ENCODE data around the gene ANAPC2. TPM values are rescaled to one million over a fixed set of nuclear protein-coding genes. Genes with fewer than 3 reads are reported as not detected.

Gene ANAPC2
- total RNA-seq, 3 donors from 2014 or later (not counting 1 experiment from before 2014, with no cell fraction given) = 146 to 172 (median 171) TPM

DNA sequence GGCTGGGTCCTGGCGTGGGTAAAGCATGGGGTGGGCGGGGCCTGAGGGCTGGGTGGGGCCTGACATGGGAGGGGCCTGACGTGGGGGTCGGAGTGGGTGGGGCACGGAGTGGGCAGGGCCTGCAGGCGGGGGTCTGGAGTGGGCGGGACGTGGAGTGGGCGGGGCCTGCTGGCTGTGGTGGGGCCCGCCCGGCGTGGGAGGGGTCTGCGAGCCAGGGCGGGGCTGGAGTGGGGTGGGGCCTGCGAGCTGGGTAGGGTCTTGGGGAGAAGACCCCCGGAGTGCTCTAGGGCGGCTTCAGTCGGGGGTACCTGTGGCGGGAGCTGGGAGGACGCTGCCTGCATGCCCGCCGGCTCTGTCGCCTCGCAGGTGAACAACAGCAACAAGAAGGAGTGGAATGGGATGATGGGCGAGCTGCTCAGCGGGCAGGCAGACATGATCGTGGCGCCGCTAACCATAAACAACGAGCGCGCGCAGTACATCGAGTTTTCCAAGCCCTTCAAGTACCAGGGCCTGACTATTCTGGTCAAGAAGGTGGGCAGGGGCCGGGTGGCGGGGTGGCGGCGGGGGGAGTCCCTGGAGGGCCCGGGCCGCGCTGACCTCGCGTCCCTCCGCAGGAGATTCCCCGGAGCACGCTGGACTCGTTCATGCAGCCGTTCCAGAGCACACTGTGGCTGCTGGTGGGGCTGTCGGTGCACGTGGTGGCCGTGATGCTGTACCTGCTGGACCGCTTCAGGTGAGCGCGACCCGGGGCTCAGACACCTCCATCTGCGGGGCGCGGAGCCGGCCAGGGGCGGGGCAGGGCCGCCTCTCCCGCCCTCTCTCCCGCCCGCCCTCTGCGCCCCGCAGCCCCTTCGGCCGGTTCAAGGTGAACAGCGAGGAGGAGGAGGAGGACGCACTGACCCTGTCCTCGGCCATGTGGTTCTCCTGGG, 26.5 kb downstream of the ANAPC2 start:
- Histone ChIP-seq H3K4me3 (ENCODE audit: low read length) (no peak overlapping the region), H3K4me1 (ENCODE audit: control insufficient read depth, insufficient read depth, low read length) (peaks cover 37% of the 10 kb centered on the region), H3K9me3 (ENCODE audit: control insufficient read depth, insufficient read depth, low read length) (no peaks in the 10 kb centered on the region), H3K36me3 (ENCODE audit: control insufficient read depth, insufficient read depth, low read length) (no peaks in the 10 kb centered on the region), H3K27ac (ENCODE audit: low read length) (no peak overlapping the region), H3K27me3 (ENCODE audit: control insufficient read depth, insufficient read depth, low read length) (peaks cover 64% of the 10 kb centered on the region)
- no peaks in the 10 kb centered on the region for H3K36me3 Mint-ChIP-seq
- intact Hi-C loops (cut with micrococcal nuclease) = no loop called here
- no peak overlapping the region for H3K4me3 Mint-ChIP-seq
- peaks cover 31 to 52% of the 10 kb centered on the region in 2 donors for H3K27me3 Mint-ChIP-seq (ENCODE audit: low read depth in 2 of 2)
- peaks cover 0 to 5% of the 10 kb centered on the region in 2 donors for H3K4me1 Mint-ChIP-seq
- DNase-seq (no peak), ATAC-seq (no peak)
- no peak overlapping the region for H3K27ac Mint-ChIP-seq
- TF ChIP-seq, protein P1, sequence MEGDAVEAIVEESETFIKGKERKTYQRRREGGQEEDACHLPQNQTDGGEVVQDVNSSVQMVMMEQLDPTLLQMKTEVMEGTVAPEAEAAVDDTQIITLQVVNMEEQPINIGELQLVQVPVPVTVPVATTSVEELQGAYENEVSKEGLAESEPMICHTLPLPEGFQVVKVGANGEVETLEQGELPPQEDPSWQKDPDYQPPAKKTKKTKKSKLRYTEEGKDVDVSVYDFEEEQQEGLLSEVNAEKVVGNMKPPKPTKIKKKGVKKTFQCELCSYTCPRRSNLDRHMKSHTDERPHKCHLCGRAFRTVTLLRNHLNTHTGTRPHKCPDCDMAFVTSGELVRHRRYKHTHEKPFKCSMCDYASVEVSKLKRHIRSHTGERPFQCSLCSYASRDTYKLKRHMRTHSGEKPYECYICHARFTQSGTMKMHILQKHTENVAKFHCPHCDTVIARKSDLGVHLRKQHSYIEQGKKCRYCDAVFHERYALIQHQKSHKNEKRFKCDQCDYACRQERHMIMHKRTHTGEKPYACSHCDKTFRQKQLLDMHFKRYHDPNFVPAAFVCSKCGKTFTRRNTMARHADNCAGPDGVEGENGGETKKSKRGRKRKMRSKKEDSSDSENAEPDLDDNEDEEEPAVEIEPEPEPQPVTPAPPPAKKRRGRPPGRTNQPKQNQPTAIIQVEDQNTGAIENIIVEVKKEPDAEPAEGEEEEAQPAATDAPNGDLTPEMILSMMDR (IDR thresholded peaks at IDR 0.05) = no peak
- 15% methylated on average over 69 of the region's 71 CpGs for WGBS (ENCODE audit: insufficient coverage)
- no peaks in the 10 kb centered on the region for H3K9me3 Mint-ChIP-seq

DNA sequence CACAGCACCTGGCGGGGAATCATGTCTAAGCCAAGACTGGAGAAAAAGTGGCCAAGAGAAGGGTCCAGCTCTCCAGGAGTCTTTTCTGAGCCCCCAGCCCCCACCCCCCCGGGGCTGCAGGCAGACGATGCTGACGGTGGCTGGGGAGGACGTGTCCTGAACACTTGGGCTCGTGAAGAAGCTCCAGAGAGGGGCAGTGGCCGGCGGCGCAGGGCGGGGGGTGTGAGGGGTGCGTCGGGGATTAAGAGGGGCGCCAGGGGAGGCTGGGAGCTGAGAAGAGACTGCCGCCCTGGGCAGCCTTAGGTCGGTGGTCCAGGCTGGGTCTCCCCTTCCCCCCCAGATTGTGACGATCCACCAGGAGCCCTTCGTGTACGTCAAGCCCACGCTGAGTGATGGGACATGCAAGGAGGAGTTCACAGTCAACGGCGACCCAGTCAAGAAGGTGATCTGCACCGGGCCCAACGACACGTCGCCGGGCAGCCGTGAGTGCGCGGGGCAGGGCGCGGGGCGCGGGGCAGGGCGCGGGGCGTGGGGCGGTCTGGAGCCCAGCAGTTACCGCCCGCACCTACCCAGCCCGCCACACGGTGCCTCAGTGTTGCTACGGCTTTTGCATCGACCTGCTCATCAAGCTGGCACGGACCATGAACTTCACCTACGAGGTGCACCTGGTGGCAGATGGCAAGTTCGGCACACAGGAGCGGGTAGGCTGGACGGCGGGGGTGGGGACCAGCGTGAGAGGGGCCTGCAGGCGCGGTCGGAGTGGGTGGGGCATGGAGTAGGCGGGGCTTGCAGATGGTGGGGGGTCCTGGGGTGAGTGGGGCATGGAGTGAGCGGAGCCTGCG, 27.4 kb downstream of the ANAPC2 start:
- peaks cover 0 to 5% of the 10 kb centered on the region in 2 donors for H3K4me1 Mint-ChIP-seq
- H3K36me3 Mint-ChIP-seq = no peaks in the 10 kb centered on the region
- Histone ChIP-seq H3K27ac (ENCODE audit: low read length) (no peak overlapping the region), H3K9me3 (ENCODE audit: control insufficient read depth, insufficient read depth, low read length) (no peaks in the 10 kb centered on the region), H3K36me3 (ENCODE audit: control insufficient read depth, insufficient read depth, low read length) (no peaks in the 10 kb centered on the region), H3K27me3 (ENCODE audit: control insufficient read depth, insufficient read depth, low read length) (peaks cover 55% of the 10 kb centered on the region), H3K4me1 (ENCODE audit: control insufficient read depth, insufficient read depth, low read length) (peaks cover 44% of the 10 kb centered on the region), H3K4me3 (ENCODE audit: low read length) (no peak overlapping the region)
- intact Hi-C loops (cut with micrococcal nuclease) = no loop called here
- no peak overlapping the region for H3K4me3 Mint-ChIP-seq
- no peak for DNase-seq
- H3K27me3 Mint-ChIP-seq (ENCODE audit: low read depth in 2 of 2) = peaks cover 31 to 45% of the 10 kb centered on the region in 2 donors
- TF ChIP-seq, protein P1 (IDR thresholded peaks at IDR 0.05) = no peak
- ATAC-seq = no peak
- H3K27ac Mint-ChIP-seq = no peak overlapping the region
- H3K9me3 Mint-ChIP-seq = no peaks in the 10 kb centered on the region
- WGBS (ENCODE audit: insufficient coverage) = 44% methylated on average over 56 of the region's 56 CpGs

- H3K27me3 ChIP-seq (ENCODE audit: control insufficient read depth, insufficient read depth, low read length) = peaks cover 50% of the 10 kb centered on the region
- intact Hi-C loops (cut with micrococcal nuclease) = no loop called here
- no peak for ATAC-seq
- no peak for DNase-seq
- Mint-ChIP-seq H3K27ac (no peak overlapping the region), H3K9me3 (no peaks in the 10 kb centered on the region), H3K4me3 (no peak overlapping the region), H3K36me3 (no peaks in the 10 kb centered on the region), H3K27me3 (ENCODE audit: low read depth in 2 of 2) (peaks cover 31 to 37% of the 10 kb centered on the region in 2 donors), H3K4me1 (peaks cover 0 to 5% of the 10 kb centered on the region in 2 donors)
- H3K4me1 ChIP-seq (ENCODE audit: control insufficient read depth, insufficient read depth, low read length) = peaks cover 44% of the 10 kb centered on the region
- TF ChIP-seq, protein P1 (IDR thresholded peaks at IDR 0.05) = no peak
- no peaks in the 10 kb centered on the region for H3K9me3 ChIP-seq (ENCODE audit: control insufficient read depth, insufficient read depth, low read length)
- H3K27ac ChIP-seq (ENCODE audit: low read length) = no peak overlapping the region
- H3K4me3 ChIP-seq (ENCODE audit: low read length) = no peak overlapping the region
- 69% methylated on average over 17 of the region's 17 CpGs for WGBS (ENCODE audit: insufficient coverage)
- H3K36me3 ChIP-seq (ENCODE audit: control insufficient read depth, insufficient read depth, low read length) = no peaks in the 10 kb centered on the region
These were observed 28.3 kb downstream of the ANAPC2 start for GRCh38 chr9:137160054-137160425.

All from natural killer cell (primary cell).